HG03342 (cell line): ENCODE results near the gene ZNF66.
"Not testable (repeated sequence)": the region's sequence is repeated elsewhere in the genome, so short reads cannot be mapped to it uniquely, and the experiment has no call there.

Experiments
- ATAC-seq: cut with Tn5 transposase; IDR thresholded peaks from one replicate; pipeline ENCODE4 v1.9.1; 2021; ENCODE audit warnings: mild to moderate bottlenecking, moderate library complexity; ENCODE audit not compliant: unreplicated experiment

Gene ZNF66

GRCh38 chr19:20776083-20777076 is at the start of gene ZNF66:
Gene ZNF66 (plus strand): TSS chr19:20776304. CDS start chr19:20776448, 144 bp downstream.
- ATAC-seq: peak; percentile 98

- not testable (repeated sequence) for ATAC-seq
Observed at GRCh38 chr19:20750169-20750568, 25.9 kb upstream of the ZNF66 start.

GRCh38 chr19:20752291-20752690 is 23.8 kb upstream of the ZNF66 start:
- ATAC-seq: not testable (repeated sequence)

- not testable (repeated sequence) for ATAC-seq
Observed at GRCh38 chr19:20769225-20769736, 6.8 kb upstream of the ZNF66 start.

- ATAC-seq: no peak
Observed at GRCh38 chr19:20787786-20788185, 11.7 kb downstream of the ZNF66 start.

GRCh38 chr19:20791806-20792205 is 15.7 kb downstream of the ZNF66 start:
- no peak for ATAC-seq

GRCh38 chr19:20806311-20807262 is 30.5 kb downstream of the ZNF66 start:
- not testable (repeated sequence) for ATAC-seq

GRCh38 chr19:20840371-20840770 is 64.3 kb downstream of the ZNF66 start:
- no peak for ATAC-seq
